Measurements from ENCODE around the gene PARP9.

The PARP9 gene

GRCh38 chr3:122530164-122530563 lies 33.9 kb downstream of the PARP9 start:
- no peak overlapping the region for H3K4me3 ChIP-seq (replicated peaks; ENCODE audit: low read depth, low read length)
- DNase-seq (ENCODE audit: low read depth) = no peak
- no peak for TF ChIP-seq CTCF (IDR thresholded peaks at IDR 0.05; ENCODE audit: low read length, missing control alignments)

GRCh38 chr3:122523317-122523716 lies 40.8 kb downstream of the PARP9 start:
- H3K4me3 ChIP-seq (replicated peaks; ENCODE audit: low read depth, low read length) = no peak overlapping the region
- TF ChIP-seq CTCF (IDR thresholded peaks at IDR 0.05; ENCODE audit: low read length, missing control alignments) = no peak
- DNase-seq (ENCODE audit: low read depth) = no peak

- no peak for DNase-seq (ENCODE audit: low read depth)
- H3K4me3 ChIP-seq (replicated peaks; ENCODE audit: low read depth, low read length) = no peak overlapping the region
- no peak for TF ChIP-seq CTCF (IDR thresholded peaks at IDR 0.05; ENCODE audit: low read length, missing control alignments)
Measured at GRCh38 chr3:122520861-122521260, 43.2 kb downstream of the PARP9 start.

GRCh38 chr3:122519693-122520092 lies 44.4 kb downstream of the PARP9 start:
- H3K4me3 ChIP-seq (replicated peaks; ENCODE audit: low read depth, low read length) = no peak overlapping the region
- TF ChIP-seq CTCF (IDR thresholded peaks at IDR 0.05; ENCODE audit: low read length, missing control alignments) = no peak
- peak; percentile 26 for DNase-seq (ENCODE audit: low read depth)

- DNase-seq (ENCODE audit: low read depth) = no peak
- no peak for TF ChIP-seq CTCF (IDR thresholded peaks at IDR 0.05; ENCODE audit: low read length, missing control alignments)
- H3K4me3 ChIP-seq (replicated peaks; ENCODE audit: low read depth, low read length) = no peak overlapping the region
Measured at GRCh38 chr3:122516846-122517360, 47.2 kb downstream of the PARP9 start.

GRCh38 chr3:122515870-122516269 lies 48.2 kb downstream of the PARP9 start:
- no peak for DNase-seq (ENCODE audit: low read depth)
- H3K4me3 ChIP-seq (replicated peaks; ENCODE audit: low read depth, low read length) = no peak overlapping the region
- TF ChIP-seq CTCF (IDR thresholded peaks at IDR 0.05; ENCODE audit: low read length, missing control alignments) = no peak

GRCh38 chr3:122515020-122515468 lies 49.1 kb downstream of the PARP9 start:
- no peak for DNase-seq (ENCODE audit: low read depth)
- TF ChIP-seq CTCF (IDR thresholded peaks at IDR 0.05; ENCODE audit: low read length, missing control alignments) = no peak
- peak overlapping the region; percentile 58 for H3K4me3 ChIP-seq (replicated peaks; ENCODE audit: low read depth, low read length)
